ENCODE results near the gene IP6K1. TPM values are rescaled to one million over a fixed set of nuclear protein-coding genes. Genes with fewer than 3 reads are reported as not detected.

Gene IP6K1
- polyA plus RNA-seq, 1 donor (not counting 4 experiments of a cell fraction or from before 2014, with no cell fraction given): 24.5 TPM

DNA sequence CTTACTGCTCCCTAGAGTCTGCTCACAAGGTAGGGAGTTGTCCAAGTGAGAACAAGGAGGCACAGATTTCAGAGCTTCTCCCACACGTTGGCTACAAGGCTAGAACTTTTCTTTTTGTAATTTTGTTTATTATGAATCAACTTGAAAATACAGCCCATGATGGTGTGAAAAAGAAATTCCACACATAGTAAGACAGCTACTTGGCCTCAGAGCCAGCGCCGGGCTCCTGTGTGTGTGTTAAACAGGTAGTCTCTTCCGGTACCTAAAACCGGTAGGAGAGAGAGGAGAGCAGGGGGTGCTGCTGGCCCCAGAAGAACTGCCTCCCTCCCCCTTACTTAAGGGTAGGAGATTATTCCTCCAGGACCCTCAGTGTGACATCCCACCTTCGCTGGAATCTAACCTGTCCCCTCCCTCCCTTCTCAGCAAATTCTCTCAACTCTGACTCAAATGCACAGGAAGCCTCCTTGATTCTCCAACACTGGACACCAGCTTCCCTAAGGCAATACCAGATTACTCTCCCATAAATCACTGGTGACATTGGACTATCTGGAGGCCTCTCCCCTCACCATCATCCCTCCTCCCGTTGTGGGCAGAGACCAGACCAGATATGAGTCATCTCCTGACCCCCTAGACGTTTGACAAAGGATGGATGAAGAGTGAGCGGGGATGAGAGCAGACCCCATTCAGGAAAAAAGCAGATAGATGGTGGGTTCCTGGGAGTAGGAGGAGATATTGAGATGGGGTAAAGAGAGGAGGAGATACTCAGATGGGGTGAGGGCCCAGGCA is 4.5 kb upstream of the IP6K1 start:
- no peak for FAIRE-seq
- DNase-seq (ENCODE audit: low read depth, low spot score): no peak

DNA sequence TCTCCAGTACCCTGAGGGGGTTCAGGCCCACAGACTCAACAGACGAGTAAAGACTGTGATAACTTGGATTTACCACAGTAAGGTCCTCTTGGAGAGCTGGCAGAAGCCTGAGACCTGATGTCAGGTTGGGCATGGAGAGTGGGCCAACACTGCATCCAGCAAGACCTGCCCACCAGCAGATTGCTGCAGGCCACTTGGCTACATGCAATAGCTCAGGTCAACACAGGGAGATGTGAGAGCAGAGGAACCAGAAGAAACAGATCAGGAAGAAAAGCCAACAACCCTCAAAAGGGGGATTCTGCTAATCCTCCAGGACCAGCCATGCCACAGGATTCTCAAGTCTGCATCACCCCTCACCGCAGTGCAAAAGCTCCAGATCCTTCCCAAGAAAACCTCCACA is 1.7 kb upstream of the IP6K1 start:
- Histone ChIP-seq H3K4me2 (ENCODE audit: control insufficient read depth, extremely low read depth, insufficient read depth, low read depth, low read length) (no peak overlapping the region), H3K79me2 (ENCODE audit: control insufficient read depth, insufficient read depth, low read length) (peaks cover 26% of the 10 kb centered on the region), H3K9ac (ENCODE audit: control insufficient read depth, extremely low read depth, insufficient read depth, low read length) (no peak overlapping the region), H3K4me1 (ENCODE audit: control insufficient read depth, extremely low read depth, insufficient read depth, low read length) (peaks cover 12% of the 10 kb centered on the region), H3K27ac (ENCODE audit: control insufficient read depth, insufficient read depth, low read length) (no peak overlapping the region), H3K9me3 (ENCODE audit: control insufficient read depth, low read depth, low read length) (no peaks in the 10 kb centered on the region), H3K9me1 (ENCODE audit: control insufficient read depth, extremely low read depth, insufficient read depth, low read length) (no peaks in the 10 kb centered on the region), H2AFZ (ENCODE audit: control insufficient read depth, low read length) (no peak overlapping the region), H4K20me1 (ENCODE audit: control insufficient read depth, extremely low read depth, insufficient read depth, low read length) (no peaks in the 10 kb centered on the region), H3K27me3 (ENCODE audit: control insufficient read depth, extremely low read depth, insufficient read depth, low read length) (no peaks in the 10 kb centered on the region), H3K4me3 (ENCODE audit: control insufficient read depth in 2 of 3, extremely low read depth in 1 of 3, insufficient read depth in 2 of 3, low read depth in 1 of 3, low read length in 3 of 3) (no peak overlapping the region), H3K36me3 (ENCODE audit: control insufficient read depth in 2 of 2, extremely low read depth in 1 of 2, insufficient read depth in 2 of 2, low read length in 2 of 2) (peaks cover 0 to 3% of the 10 kb centered on the region in 2 experiments)
- FAIRE-seq (no peak), DNase-seq (ENCODE audit: low read depth, low spot score) (no peak)
- dilution Hi-C loops (cut with MboI; ENCODE audit: extremely low pct_ligation_motif_present, low sequenced_read_pairs): no loop called here
- TF ChIP-seq, protein P1, sequence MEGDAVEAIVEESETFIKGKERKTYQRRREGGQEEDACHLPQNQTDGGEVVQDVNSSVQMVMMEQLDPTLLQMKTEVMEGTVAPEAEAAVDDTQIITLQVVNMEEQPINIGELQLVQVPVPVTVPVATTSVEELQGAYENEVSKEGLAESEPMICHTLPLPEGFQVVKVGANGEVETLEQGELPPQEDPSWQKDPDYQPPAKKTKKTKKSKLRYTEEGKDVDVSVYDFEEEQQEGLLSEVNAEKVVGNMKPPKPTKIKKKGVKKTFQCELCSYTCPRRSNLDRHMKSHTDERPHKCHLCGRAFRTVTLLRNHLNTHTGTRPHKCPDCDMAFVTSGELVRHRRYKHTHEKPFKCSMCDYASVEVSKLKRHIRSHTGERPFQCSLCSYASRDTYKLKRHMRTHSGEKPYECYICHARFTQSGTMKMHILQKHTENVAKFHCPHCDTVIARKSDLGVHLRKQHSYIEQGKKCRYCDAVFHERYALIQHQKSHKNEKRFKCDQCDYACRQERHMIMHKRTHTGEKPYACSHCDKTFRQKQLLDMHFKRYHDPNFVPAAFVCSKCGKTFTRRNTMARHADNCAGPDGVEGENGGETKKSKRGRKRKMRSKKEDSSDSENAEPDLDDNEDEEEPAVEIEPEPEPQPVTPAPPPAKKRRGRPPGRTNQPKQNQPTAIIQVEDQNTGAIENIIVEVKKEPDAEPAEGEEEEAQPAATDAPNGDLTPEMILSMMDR (optimal IDR thresholded peaks at IDR 0.05 in 1 of 3, IDR thresholded peaks at IDR 0.05 in 1 of 3, conservative IDR thresholded peaks at IDR 0.05 in 1 of 3; ENCODE audit: extremely low read depth in 1 of 3, insufficient read depth in 2 of 3, low read length in 3 of 3): no peak
- no peak for TF ChIP-seq EZH2 (IDR thresholded peaks at IDR 0.05; ENCODE audit: low read length)

More for the DNA sequence above, 4.5 kb upstream of the IP6K1 start:
- Histone ChIP-seq H3K36me3 (ENCODE audit: control insufficient read depth in 2 of 2, extremely low read depth in 1 of 2, insufficient read depth in 2 of 2, low read length in 2 of 2) (no peaks in the 10 kb centered on the region), H3K27me3 (ENCODE audit: control insufficient read depth, extremely low read depth, insufficient read depth, low read length) (peaks cover 5% of the 10 kb centered on the region), H3K4me3 (ENCODE audit: control insufficient read depth in 2 of 3, extremely low read depth in 1 of 3, insufficient read depth in 2 of 3, low read depth in 1 of 3, low read length in 3 of 3) (no peak overlapping the region), H3K9ac (ENCODE audit: control insufficient read depth, extremely low read depth, insufficient read depth, low read length) (no peak overlapping the region), H3K4me1 (ENCODE audit: control insufficient read depth, extremely low read depth, insufficient read depth, low read length) (peaks cover 9% of the 10 kb centered on the region), H3K9me1 (ENCODE audit: control insufficient read depth, extremely low read depth, insufficient read depth, low read length) (no peaks in the 10 kb centered on the region), H3K9me3 (ENCODE audit: control insufficient read depth, low read depth, low read length) (no peaks in the 10 kb centered on the region), H2AFZ (ENCODE audit: control insufficient read depth, low read length) (no peak overlapping the region), H3K4me2 (ENCODE audit: control insufficient read depth, extremely low read depth, insufficient read depth, low read depth, low read length) (no peak overlapping the region), H3K79me2 (ENCODE audit: control insufficient read depth, insufficient read depth, low read length) (peaks cover 5% of the 10 kb centered on the region), H4K20me1 (ENCODE audit: control insufficient read depth, extremely low read depth, insufficient read depth, low read length) (no peaks in the 10 kb centered on the region), H3K27ac (ENCODE audit: control insufficient read depth, insufficient read depth, low read length) (no peak overlapping the region)
- dilution Hi-C loops (cut with MboI; ENCODE audit: extremely low pct_ligation_motif_present, low sequenced_read_pairs): no loop called here
- no peak for TF ChIP-seq EZH2 (IDR thresholded peaks at IDR 0.05; ENCODE audit: low read length)
- TF ChIP-seq, protein P1 (optimal IDR thresholded peaks at IDR 0.05 in 1 of 3, IDR thresholded peaks at IDR 0.05 in 1 of 3, conservative IDR thresholded peaks at IDR 0.05 in 1 of 3; ENCODE audit: extremely low read depth in 1 of 3, insufficient read depth in 2 of 3, low read length in 3 of 3): no peak
